Activated B cell treated with CpG ODN at 0.5 μM for 24 hours (primary cell): Measurements from ENCODE around the gene SYCE3. TPM values are rescaled to one million over a fixed set of nuclear protein-coding genes. Genes with fewer than 3 reads are reported as not detected.

Experiments used
- ATAC-seq: fragments of 200-7000 bp; cut with Tn5 transposase; one replicate; pipeline ENCODE4 v1.10.0; 2021; ENCODE audit warnings: low read depth, mild to moderate bottlenecking, moderate library complexity
- CTCF ChIA-PET: fragments of 350-600 bp; sonication (Branson Sonifier 250); formaldehyde crosslinking; loops from one replicate; lab custom pipeline; 2021; ENCODE audit warnings: antibody characterized with exemption; lab: Charles Lee
- POLR2A ChIA-PET: fragments of 350-600 bp; sonication (Branson Sonifier 250); formaldehyde crosslinking; loops from one replicate; lab custom pipeline; 2021; ENCODE audit warnings: antibody characterized with exemption; lab: Charles Lee
- DNase-seq: peaks from one replicate; pipeline ENCODE4 v3.0.0; 2022
- H3K27ac Mint-ChIP-seq: one replicate; pipeline ENCODE4 v1.8.0; 2020; ENCODE audit warnings: mixed read lengths
- H3K27me3 Mint-ChIP-seq: one replicate; pipeline ENCODE4 v1.8.0; 2021; ENCODE audit warnings: mixed read lengths
- H3K36me3 Mint-ChIP-seq: one replicate; pipeline ENCODE4 v1.8.0; 2021; ENCODE audit warnings: low read depth, mixed read lengths
- H3K4me1 Mint-ChIP-seq: one replicate; pipeline ENCODE4 v1.8.0; 2021; ENCODE audit warnings: mixed read lengths
- H3K4me3 Mint-ChIP-seq: one replicate; pipeline ENCODE4 v1.8.0; 2020; ENCODE audit warnings: mild to moderate bottlenecking, mixed read lengths
- H3K9me3 Mint-ChIP-seq: one replicate; pipeline ENCODE4 v1.8.0; 2020; ENCODE audit warnings: mixed read lengths
- intact Hi-C: fragments of 100-400 bp; cut with micrococcal nuclease; formaldehyde crosslinking; loops from one replicate; pipeline ENCODE4 v1.15.1; 2024
- total RNA-seq: library from RNA; stranded (reverse); gene quantifications from 2 replicates; pipeline ENCODE4 v1.2.3, GENCODE V29; 2022
- TF ChIP-seq, protein P1 (sequence below): fragments of 200-600 bp; IDR thresholded peaks from one replicate; pipeline ENCODE4 v1.8.0; 2022; ENCODE audit warnings: antibody characterized with exemption, mild to moderate bottlenecking

The SYCE3 gene
- total RNA-seq, 1 donor from 2014 or later = not detected

DNA sequence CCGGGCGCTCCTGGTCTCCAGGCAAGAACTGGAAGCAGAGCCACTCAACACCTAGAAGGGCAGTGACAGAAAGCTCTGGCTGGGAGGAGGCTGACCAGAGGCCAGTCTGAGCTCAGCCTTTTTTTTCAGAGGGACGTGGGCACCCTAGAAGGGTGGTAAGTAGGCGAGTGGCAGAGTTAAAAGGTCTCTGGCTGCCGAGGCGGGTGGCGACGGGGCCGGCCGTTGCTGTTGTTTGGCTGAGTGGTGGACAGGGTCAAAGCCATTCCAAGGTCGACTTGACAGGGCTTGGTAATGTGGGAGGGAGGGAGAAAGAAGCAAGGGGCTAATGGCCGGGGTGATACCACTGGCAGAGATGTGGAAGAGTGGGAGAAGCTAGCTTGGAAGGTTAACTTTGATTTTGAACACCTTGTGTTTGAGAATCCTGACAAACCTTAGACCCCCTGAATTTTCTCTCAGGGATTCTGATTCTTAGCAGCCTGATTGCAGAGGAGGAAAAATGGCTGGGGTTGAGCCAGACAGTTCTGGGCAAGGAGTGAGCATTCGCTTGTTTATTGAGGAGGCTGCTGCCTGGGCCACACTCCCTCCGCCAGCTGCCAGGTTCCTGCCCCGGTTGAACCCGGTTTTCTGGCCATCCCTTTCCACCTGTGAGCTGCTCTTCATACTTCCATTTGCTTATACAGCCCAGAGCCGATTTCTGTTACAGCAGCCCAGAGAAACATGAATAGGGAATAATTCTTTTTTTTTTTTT, 868 bp upstream of the SYCE3 start:
- no peak for DNase-seq
- peaks cover 3% of the 10 kb centered on the region for H3K36me3 Mint-ChIP-seq
- intact Hi-C loops = loop anchor here (1.0 to 2.0 kb wide), 2 partner anchors 57 to 65 kb away; partner anchors contain the start of gene ARSA
- H3K27ac Mint-ChIP-seq = peak overlapping the region; percentile 81
- H3K4me3 Mint-ChIP-seq = peak overlapping the region; percentile 95
- TF ChIP-seq, protein P1, sequence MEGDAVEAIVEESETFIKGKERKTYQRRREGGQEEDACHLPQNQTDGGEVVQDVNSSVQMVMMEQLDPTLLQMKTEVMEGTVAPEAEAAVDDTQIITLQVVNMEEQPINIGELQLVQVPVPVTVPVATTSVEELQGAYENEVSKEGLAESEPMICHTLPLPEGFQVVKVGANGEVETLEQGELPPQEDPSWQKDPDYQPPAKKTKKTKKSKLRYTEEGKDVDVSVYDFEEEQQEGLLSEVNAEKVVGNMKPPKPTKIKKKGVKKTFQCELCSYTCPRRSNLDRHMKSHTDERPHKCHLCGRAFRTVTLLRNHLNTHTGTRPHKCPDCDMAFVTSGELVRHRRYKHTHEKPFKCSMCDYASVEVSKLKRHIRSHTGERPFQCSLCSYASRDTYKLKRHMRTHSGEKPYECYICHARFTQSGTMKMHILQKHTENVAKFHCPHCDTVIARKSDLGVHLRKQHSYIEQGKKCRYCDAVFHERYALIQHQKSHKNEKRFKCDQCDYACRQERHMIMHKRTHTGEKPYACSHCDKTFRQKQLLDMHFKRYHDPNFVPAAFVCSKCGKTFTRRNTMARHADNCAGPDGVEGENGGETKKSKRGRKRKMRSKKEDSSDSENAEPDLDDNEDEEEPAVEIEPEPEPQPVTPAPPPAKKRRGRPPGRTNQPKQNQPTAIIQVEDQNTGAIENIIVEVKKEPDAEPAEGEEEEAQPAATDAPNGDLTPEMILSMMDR = no peak
- CTCF ChIA-PET = interaction anchor here (0.9 to 1.9 kb wide), 9 partner anchors 16 to 311 kb away, joined by 3 to 27 read pairs (median 7); partner anchors contain the start of gene SCO2
- H3K9me3 Mint-ChIP-seq = no peaks in the 10 kb centered on the region
- peaks cover 1% of the 10 kb centered on the region for H3K27me3 Mint-ChIP-seq
- no peak for ATAC-seq
- peaks cover 15% of the 10 kb centered on the region for H3K4me1 Mint-ChIP-seq
- POLR2A ChIA-PET = interaction anchor here (1.0 to 5.4 kb wide), 14 partner anchors 8 to 319 kb away, joined by 3 to 197 read pairs (median 9); partner anchors contain the start of genes CHKB, CPT1B, KLHDC7B and LMF2

DNA sequence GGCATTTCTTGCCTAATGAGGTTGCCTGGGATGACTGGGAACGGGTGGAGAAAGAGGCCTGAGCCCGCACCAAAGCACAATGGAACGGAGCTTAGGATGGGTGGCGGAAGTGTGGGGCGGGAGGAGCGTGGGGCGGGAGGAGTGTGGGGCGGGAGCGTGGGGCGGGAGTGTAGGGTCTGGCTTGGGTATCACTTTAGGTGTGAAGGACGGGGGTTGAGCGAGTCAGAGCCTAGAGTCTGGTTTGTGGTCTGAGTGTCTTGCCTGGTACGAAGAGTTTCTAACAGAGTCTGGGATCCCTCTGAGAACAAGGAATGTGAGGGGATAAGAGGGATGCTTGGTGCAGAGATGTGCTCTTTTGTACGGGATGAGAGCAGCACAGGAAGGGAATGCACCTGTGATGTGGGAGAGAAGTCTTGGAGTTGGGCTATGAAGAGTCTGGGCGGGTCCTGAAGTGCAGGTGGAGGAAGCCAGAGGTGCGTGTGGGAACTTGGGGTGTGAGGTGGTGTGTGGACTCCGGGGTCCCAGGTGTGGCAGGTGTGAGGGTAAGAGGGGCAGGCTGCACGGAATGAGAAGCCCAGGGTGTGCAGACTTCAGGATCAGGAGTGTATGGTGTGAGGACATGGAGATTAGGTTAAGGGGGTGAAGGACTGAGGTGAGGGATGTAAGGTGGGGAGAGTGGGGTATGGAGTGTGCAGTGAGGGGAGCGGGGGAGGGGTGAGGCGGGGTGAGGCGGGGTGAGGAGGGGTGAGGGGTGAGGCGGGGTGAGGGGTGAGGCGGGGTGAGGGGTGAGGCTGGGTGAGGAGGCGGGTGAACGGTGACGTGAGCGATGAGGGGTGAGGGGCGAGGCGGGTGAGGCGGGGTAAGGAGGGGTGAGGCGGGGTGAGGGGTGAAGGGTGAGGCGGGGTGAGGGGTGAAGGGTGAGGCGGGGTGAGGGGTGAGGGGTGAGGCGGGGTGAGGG, 1.0 kb downstream of the SYCE3 start:
- Mint-ChIP-seq H3K27me3 (peaks cover 1% of the 10 kb centered on the region), H3K4me1 (peaks cover 15% of the 10 kb centered on the region), H3K9me3 (no peaks in the 10 kb centered on the region), H3K27ac (peak overlapping the region; percentile 71), H3K36me3 (peaks cover 1% of the 10 kb centered on the region), H3K4me3 (peak overlapping the region; percentile 49)
- intact Hi-C loops = loop anchor here (1.0 to 2.0 kb wide), 6 partner anchors 13 to 67 kb away; partner anchors contain the start of genes ARSA, CHKB and NCAPH2
- no peak for DNase-seq
- ATAC-seq = no peak
- ChIA-PET POLR2A (interaction anchor here (1.2 to 1.3 kb wide), 2 partner anchors 11 to 54 kb away, joined by 4 to 8 read pairs; partner anchors contain the start of genes LMF2 and NCAPH2), CTCF (no interaction called here)
- TF ChIP-seq, protein P1 = no peak

DNA sequence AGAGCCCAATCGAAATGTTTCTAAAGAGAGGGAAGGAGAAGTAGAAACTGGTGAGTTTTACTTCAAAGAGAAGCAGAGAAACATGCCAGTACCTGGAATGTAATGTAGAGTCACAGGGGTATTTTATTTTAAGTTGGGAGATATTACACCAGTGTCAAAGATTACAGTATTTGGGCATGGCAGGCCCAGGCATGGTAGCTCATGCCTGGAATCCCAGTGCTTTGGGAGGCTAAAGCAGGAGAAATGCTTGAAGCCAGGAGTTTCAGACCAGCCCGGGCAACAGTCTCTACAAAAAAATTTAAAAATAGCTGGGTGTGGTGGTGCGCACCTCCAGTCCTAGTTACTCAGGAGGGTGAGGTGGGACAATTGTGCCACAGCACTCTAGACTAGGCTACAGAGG, 2.7 kb downstream of the SYCE3 start:
- peaks cover 1% of the 10 kb centered on the region for H3K27me3 Mint-ChIP-seq
- intact Hi-C loops = no loop called here
- no peak overlapping the region for H3K4me3 Mint-ChIP-seq
- POLR2A ChIA-PET = interaction anchor here (1.2 to 1.4 kb wide), 3 partner anchors 9 to 30 kb away, joined by 3 to 4 read pairs (median 4); partner anchors contain the start of gene TYMP
- CTCF ChIA-PET = interaction anchor here (1.7 kb wide), 1 partner anchor 34 kb away, joined by 5 read pairs; the partner anchor contains the start of gene SCO2
- no peak overlapping the region for H3K27ac Mint-ChIP-seq
- ATAC-seq (no peak), DNase-seq (no peak)
- TF ChIP-seq, protein P1 = no peak
- H3K4me1 Mint-ChIP-seq = peaks cover 15% of the 10 kb centered on the region
- no peaks in the 10 kb centered on the region for H3K9me3 Mint-ChIP-seq
- H3K36me3 Mint-ChIP-seq = peaks cover 1% of the 10 kb centered on the region

DNA sequence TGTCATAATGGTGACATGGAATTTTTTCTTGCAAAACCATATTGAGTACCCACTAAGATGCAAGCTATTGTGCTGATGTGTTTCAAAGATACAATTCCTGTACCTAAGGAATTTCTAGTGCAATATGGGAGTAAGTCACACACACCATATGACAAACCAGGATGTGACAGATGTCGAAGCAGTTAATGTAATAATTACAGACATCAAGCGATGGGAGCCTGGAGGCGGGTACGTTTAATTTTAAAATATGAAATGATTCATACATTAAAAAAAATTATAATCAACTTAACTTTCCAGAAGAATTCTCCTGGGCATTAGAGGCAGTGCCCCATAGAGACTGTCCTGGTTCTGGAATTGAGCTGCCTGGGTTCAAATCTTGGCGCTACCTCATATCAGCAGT, 6.0 kb downstream of the SYCE3 start:
- DNase-seq (no peak), ATAC-seq (no peak)
- Mint-ChIP-seq H3K4me3 (no peak overlapping the region), H3K27me3 (no peaks in the 10 kb centered on the region), H3K4me1 (peaks cover 2% of the 10 kb centered on the region), H3K36me3 (no peaks in the 10 kb centered on the region), H3K9me3 (no peaks in the 10 kb centered on the region), H3K27ac (no peak overlapping the region)
- ChIA-PET POLR2A (interaction anchor here (0.7 to 1.7 kb wide), 3 partner anchors 9 to 26 kb away, joined by 3 to 8 read pairs (median 4); no protein-coding TSS in a partner anchor), CTCF (interaction anchor here (1.2 to 1.6 kb wide), 2 partner anchors 31 to 110 kb away, joined by 4 read pairs; partner anchors contain the start of gene SCO2)
- intact Hi-C loops = no loop called here
- TF ChIP-seq, protein P1 = no peak
